Vagina (tissue), 2 donors: ENCODE measurements around the gene PTK6. TPM values are rescaled to one million over a fixed set of nuclear protein-coding genes. Genes with fewer than 3 reads are reported as not detected.
A peak's percentile ranks its signal among the peaks of the same experiment; 100 is the strongest.

Source experiments
- DNase-seq, 2 donors: peaks; one replicate each; pipeline ENCODE4 v3.0.0-alpha.2; 2017; ENCODE audit errors: extremely low spot score in 2 of 2
- H3K27ac ChIP-seq: fragments of 200-600 bp; sonication (generic); one replicate; pipeline ENCODE4 v1.5.1; 2019
- H3K27me3 ChIP-seq: fragments of 200-600 bp; sonication (generic); one replicate; pipeline ENCODE4 v1.5.1; 2019
- H3K36me3 ChIP-seq, 2 donors: fragments of 200-600 bp; sonication (generic); one replicate each; pipeline ENCODE4 v1.5.1; 2017 to 2019
- H3K4me1 ChIP-seq: fragments of 200-600 bp; sonication (generic); one replicate; pipeline ENCODE4 v1.5.1; 2019
- H3K4me3 ChIP-seq, 2 donors: fragments of 200-600 bp; sonication (generic); 1 replicate in 1 of 2; 2 replicates in 1 of 2; pipeline ENCODE4 v1.5.1; 2016 to 2019
- H3K9me3 ChIP-seq: fragments of 200-600 bp; sonication (generic); one replicate; pipeline ENCODE4 v1.5.1; 2019
- POLR2A ChIP-seq, 2 donors: fragments of 450-650 bp; IDR thresholded peaks; one replicate each; pipeline ENCODE4 v1.6.1; 2017; ENCODE audit warnings: antibody characterized with exemption in 2 of 2, mild to moderate bottlenecking in 2 of 2, moderate library complexity in 2 of 2
- POLR2AphosphoS5 ChIP-seq, 2 donors: sonication (generic); formaldehyde crosslinking; IDR thresholded peaks; one replicate each; pipeline ENCODE4 v1.9.0; 2017; ENCODE audit warnings: antibody characterized with exemption in 2 of 2, mild to moderate bottlenecking in 2 of 2, low read depth in 1 of 2; ENCODE audit not compliant: insufficient read depth in 1 of 2
- intact Hi-C: fragments of 100-400 bp; cut with DNase I; formaldehyde crosslinking; loops from one replicate; pipeline ENCODE4 v1.15.1; 2023
- total RNA-seq: library from RNA; depleted of rRNA; stranded (reverse); fragments of >200 nt; gene quantifications from one replicate; pipeline ENCODE4 v1.2.3, GENCODE V29; 2016
- TF ChIP-seq, protein P1 (sequence below), 3 experiments: fragments of 450-650 bp in 2 of 3; fragments of 200-600 bp in 1 of 3; sonication (generic) in 1 of 3; IDR thresholded peaks; one replicate each; pipeline ENCODE4 v1.5.1; 2017 to 2019; ENCODE audit warnings: antibody characterized with exemption in 3 of 3, mild to moderate bottlenecking in 2 of 3, moderate library complexity in 2 of 3

PTK6 gene
- total RNA-seq, 1 donor from 2014 or later: 25.8 TPM

DNA sequence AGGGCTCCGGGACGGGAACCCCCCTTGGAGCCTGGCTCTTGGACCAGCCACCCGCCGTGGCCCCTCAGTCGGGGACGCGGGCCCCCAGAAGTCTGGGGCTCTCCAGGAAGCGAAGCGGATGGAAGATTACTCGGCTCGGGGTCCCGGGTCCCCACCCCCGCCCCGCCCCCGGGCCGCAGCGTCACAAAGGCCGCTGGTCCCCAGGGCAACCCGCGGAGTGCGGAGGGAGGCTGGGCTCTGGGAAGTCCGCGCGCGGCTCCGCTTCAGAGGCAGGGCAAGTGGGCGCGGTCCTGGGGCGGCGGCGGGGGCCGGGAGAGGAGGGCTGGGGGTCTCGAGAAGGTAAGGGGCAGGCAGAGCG is 16.7 kb upstream of the PTK6 start, which contains the start of gene FNDC11:
TSS of gene FNDC11 (plus strand) at position 227 of the 358 bp plus-strand sequence. CDS start 1,505 bp downstream, outside the sequence.
- Histone ChIP-seq H3K36me3 (no peaks in the 10 kb centered on the region), H3K27me3 (peaks cover 5% of the 10 kb centered on the region), H3K27ac (peak within 1 kb of the TSS; percentile 30), H3K9me3 (no peaks in the 10 kb centered on the region), H3K4me1 (peaks cover 24% of the 10 kb centered on the region), H3K4me3 (peak within 1 kb of the TSS; percentile 61 to 63)
- TF ChIP-seq, protein P1, sequence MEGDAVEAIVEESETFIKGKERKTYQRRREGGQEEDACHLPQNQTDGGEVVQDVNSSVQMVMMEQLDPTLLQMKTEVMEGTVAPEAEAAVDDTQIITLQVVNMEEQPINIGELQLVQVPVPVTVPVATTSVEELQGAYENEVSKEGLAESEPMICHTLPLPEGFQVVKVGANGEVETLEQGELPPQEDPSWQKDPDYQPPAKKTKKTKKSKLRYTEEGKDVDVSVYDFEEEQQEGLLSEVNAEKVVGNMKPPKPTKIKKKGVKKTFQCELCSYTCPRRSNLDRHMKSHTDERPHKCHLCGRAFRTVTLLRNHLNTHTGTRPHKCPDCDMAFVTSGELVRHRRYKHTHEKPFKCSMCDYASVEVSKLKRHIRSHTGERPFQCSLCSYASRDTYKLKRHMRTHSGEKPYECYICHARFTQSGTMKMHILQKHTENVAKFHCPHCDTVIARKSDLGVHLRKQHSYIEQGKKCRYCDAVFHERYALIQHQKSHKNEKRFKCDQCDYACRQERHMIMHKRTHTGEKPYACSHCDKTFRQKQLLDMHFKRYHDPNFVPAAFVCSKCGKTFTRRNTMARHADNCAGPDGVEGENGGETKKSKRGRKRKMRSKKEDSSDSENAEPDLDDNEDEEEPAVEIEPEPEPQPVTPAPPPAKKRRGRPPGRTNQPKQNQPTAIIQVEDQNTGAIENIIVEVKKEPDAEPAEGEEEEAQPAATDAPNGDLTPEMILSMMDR (IDR thresholded peaks at IDR 0.05): no peak
- peak in 1 of 2 donors; percentile 27 for TF ChIP-seq POLR2AphosphoS5 (IDR thresholded peaks at IDR 0.05; ENCODE audit: insufficient read depth in 1 of 2, low read depth in 1 of 2)
- DNase-seq: no peak
- intact Hi-C loops: no loop called here

DNA sequence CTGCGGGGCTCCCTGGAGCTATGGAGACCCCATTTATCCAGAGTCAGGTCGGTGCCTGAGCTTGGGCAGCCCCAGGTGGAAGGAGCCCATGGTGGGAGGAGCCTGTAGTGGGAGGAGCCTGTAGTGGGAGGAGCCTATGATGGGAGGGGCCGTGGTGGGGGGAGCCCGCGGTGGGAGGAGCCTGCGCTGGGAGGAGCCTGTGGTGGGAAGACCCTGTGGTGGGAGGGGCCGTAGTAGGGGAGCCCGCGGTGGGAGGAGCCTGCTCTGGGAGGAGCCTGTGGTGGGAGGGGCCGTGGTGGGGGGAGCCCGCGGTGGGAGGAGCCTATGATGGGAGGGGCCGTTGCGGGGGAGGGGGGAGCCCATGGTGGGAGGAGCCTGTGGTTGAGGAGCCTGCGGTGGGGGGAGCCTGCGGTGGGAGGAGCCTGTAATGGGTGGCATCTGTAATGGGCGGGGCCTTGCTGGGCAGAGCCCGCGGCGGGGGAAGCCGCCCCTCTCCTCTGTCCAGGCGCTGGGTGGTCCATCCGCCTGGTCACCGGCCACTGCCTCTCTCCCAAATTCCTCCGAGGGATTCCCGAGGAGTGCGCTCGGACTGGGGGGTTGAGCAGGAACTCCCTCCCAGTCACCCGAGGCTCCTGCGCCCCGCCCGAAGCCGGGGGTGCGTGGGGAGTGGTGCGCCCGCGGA is 16.2 kb upstream of the PTK6 start:
- intact Hi-C loops: no loop called here
- no peaks in the 10 kb centered on the region for H3K9me3 ChIP-seq
- peak overlapping the region; percentile 30 for H3K27ac ChIP-seq
- no peaks in the 10 kb centered on the region for H3K36me3 ChIP-seq
- TF ChIP-seq POLR2AphosphoS5 (IDR thresholded peaks at IDR 0.05; ENCODE audit: insufficient read depth in 1 of 2, low read depth in 1 of 2): peak in 1 of 2 donors; percentile 62
- TF ChIP-seq, protein P1 (IDR thresholded peaks at IDR 0.05): no peak
- TF ChIP-seq POLR2A (IDR thresholded peaks at IDR 0.05): peak in 1 of 2 donors; percentile 5
- peaks cover 24% of the 10 kb centered on the region for H3K4me1 ChIP-seq
- no peak for DNase-seq
- H3K27me3 ChIP-seq: peaks cover 5% of the 10 kb centered on the region
- peak overlapping the region; percentile 61 to 63 for H3K4me3 ChIP-seq

DNA sequence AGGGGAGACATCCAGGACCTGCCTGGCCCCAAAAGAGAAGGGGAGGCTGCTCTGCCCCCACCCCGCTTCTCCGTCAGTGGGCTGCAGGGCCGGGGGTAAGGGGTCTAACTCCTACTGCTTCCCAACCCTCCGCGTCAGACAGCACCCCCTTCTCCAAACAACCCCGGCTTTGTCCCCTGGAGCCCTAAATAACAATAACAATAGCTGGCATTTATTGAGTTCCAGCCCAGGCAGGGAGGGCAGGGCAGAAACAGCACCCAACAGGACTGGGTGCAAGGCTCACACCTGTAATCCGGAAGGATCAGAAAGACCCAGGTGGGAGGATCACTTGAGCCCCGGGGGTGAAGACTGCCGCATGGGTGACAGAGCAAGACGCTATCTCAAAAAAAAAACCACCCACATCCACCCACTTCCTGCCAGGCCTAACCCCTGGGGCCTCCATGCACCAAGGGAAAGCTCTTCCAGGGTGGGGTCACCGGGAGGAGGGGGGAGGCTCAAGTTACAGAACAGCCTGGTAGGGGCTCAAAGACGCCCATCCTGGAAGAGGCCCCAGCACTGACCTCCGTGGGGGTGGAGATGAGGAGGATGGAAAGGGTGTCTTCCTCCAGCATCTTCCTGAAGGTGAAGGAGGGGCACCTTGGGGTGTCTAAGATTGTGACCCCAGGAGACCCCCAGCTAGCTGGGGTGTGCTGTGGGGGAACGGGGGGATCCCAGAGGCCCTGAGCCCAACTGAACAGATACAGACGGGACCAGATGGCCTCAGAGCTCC is 15.5 kb upstream of the PTK6 start:
- peaks cover 5% of the 10 kb centered on the region for H3K27me3 ChIP-seq
- intact Hi-C loops: no loop called here
- no peak for TF ChIP-seq POLR2AphosphoS5 (IDR thresholded peaks at IDR 0.05; ENCODE audit: insufficient read depth in 1 of 2, low read depth in 1 of 2)
- TF ChIP-seq, protein P1 (IDR thresholded peaks at IDR 0.05): no peak
- TF ChIP-seq POLR2A (IDR thresholded peaks at IDR 0.05): no peak
- peaks cover 24% of the 10 kb centered on the region for H3K4me1 ChIP-seq
- no peaks in the 10 kb centered on the region for H3K9me3 ChIP-seq
- no peak overlapping the region for H3K4me3 ChIP-seq
- no peaks in the 10 kb centered on the region for H3K36me3 ChIP-seq
- no peak overlapping the region for H3K27ac ChIP-seq
- no peak for DNase-seq

DNA sequence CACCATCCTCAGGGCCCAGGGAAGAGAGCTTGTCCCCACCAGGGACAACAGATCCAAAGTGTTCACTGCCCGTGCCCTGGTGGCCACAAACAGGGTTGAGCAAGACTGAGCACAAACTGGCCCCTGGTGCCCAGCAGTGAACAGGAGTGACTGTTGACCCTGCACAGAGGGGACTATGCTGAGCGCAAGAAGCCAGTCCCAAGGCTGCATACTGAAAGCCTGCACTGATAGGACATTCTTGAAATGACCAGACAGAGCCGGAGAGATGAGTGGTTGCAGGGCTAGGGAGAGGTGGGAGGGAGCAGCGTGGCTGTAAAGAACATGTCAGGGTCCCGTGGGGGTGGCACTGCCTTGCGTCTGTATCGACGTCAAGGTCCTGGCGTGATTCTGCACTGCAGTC is 13.9 kb upstream of the PTK6 start:
- TF ChIP-seq, protein P1 (IDR thresholded peaks at IDR 0.05): no peak
- TF ChIP-seq POLR2AphosphoS5 (IDR thresholded peaks at IDR 0.05; ENCODE audit: insufficient read depth in 1 of 2, low read depth in 1 of 2) (no peak), POLR2A (IDR thresholded peaks at IDR 0.05) (no peak)

More for the DNA sequence above, 13.9 kb upstream of the PTK6 start:
- Histone ChIP-seq H3K4me3 (no peak overlapping the region), H3K27me3 (peaks cover 5% of the 10 kb centered on the region), H3K27ac (no peak overlapping the region), H3K4me1 (peaks cover 24% of the 10 kb centered on the region), H3K9me3 (no peaks in the 10 kb centered on the region), H3K36me3 (no peaks in the 10 kb centered on the region)
- no peak for DNase-seq
- intact Hi-C loops: no loop called here
